HG02973 (cell line): Measurements from ENCODE around the gene SAFB.

ENCODE experiments used
- ATAC-seq: cut with Tn5 transposase; IDR thresholded peaks from one replicate; pipeline ENCODE4 v1.9.1; 2021; ENCODE audit warnings: moderate library complexity; ENCODE audit not compliant: unreplicated experiment

Gene SAFB

GRCh38 chr19:5664515-5664914 is 41.6 kb downstream of the SAFB start:
- ATAC-seq = no peak

DNA sequence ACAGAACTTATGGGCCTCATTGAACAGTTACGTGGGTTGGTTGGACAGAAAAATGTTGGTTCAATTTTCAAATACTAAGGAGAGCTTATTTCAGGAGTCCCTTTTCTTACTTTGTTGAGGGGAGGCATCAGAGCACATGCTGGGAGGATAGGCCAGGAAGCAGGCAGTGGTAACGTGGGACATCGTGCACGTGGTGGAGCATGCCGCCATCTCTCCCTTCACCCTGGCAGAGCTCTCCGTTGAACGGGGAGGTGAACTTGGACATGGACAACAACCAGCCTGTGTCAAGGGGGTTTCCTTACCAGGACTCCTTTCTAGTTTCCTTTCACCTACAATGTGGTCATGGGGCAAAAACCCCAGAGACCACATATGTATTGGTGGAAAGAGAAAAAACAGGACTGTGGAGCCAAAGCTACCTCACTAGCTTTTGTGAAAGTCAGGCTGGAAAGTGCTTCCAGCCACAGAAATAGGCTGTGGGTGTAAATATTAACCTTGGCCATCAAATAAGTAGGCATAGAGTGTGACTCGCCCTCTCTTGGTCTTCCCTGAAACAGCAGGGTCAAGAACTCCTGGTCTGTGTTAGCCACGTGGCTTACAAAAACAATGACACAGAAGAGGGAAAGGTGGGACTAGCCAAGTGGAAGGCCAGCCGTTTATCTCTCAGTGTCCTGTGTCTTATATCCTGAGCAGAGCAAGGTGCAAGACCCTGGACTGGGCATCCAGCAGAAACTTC is 43.1 kb downstream of the SAFB start:
- ATAC-seq = no peak

- no peak for ATAC-seq
Measured at GRCh38 chr19:5666921-5667610, 44.2 kb downstream of the SAFB start.

GRCh38 chr19:5667751-5668271 is 44.9 kb downstream of the SAFB start:
- ATAC-seq = no peak

GRCh38 chr19:5669212-5669611 is 46.3 kb downstream of the SAFB start:
- no peak for ATAC-seq

- no peak for ATAC-seq
Measured at GRCh38 chr19:5671600-5671999, 48.7 kb downstream of the SAFB start.

GRCh38 chr19:5672708-5673459 is 50.0 kb downstream of the SAFB start:
- ATAC-seq = no peak

DNA sequence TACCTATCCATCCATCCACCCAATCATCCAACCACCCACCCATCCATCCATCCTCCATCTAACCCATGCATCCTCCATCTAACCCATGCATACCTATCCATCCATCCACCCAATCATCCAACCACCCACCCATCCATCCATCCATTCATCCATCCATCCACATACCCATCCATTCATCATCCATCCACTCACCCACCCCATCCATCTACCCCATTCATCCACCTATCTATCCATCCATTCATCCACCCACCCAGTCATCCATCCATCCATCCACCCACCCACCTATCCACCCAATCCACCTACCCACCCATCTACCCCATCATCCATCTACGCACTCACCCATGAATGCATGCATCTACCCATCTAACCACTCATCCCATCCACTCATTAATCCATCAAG is 50.9 kb downstream of the SAFB start:
- ATAC-seq = no peak

DNA sequence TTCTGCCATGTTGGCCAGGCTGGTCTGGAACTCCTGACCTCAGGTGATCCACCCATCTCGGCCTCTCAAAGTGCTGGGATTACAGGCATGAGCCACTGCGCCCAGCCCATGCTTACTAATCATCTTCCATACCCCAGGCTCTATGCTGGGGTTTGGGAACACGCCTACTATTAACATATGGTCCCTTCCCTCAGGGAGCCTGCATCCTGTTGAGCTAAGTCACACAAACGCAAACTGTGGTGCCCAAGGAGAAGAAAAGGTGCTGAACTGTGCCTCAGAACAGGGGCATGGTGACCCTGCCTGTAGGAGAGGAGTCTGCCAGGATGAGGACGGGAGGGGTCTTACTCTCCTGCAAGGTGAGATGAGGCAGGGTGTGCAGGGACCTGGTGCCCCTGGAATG is 51.8 kb downstream of the SAFB start:
- ATAC-seq = no peak

DNA sequence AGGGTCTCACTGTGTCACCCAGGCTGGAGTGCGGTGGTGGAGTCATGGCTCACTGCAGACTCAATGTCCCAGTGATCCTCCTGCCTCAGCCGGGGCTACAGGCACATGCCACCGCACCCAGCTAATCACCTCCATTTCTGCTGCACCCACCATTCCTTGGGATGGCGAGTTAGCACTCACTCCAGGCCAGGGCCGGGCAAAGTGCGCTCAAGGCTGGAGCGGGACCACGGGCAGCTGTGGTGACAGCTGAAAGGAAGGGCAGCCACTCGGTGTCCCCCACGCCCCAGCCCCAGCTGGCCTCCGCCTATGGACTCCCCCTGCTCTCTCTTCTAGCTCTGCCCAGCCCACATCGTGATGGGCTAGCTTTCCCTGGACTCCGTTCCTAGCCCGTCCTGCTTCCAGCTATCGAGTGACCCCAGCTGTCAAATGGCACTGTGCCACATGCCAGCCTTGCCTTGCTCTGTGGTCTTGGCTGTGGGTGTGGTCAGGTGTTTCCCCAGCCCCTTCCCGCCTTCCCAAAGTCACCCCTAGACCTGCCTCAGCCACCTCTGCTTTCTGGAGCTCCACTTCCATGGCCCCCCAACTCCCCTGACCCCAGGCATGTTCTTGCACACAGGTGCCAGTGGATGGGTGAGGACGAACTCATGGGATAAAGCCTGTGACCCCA is 53.4 kb downstream of the SAFB start:
- ATAC-seq = no peak

GRCh38 chr19:5676772-5677105 is 53.9 kb downstream of the SAFB start:
- ATAC-seq = no peak

- ATAC-seq = no peak
Measured at GRCh38 chr19:5677136-5677535, 54.3 kb downstream of the SAFB start.

- ATAC-seq = no peak
Measured at GRCh38 chr19:5677580-5677979, 54.7 kb downstream of the SAFB start.

GRCh38 chr19:5678071-5678718 is 55.3 kb downstream of the SAFB start:
- no peak for ATAC-seq

DNA sequence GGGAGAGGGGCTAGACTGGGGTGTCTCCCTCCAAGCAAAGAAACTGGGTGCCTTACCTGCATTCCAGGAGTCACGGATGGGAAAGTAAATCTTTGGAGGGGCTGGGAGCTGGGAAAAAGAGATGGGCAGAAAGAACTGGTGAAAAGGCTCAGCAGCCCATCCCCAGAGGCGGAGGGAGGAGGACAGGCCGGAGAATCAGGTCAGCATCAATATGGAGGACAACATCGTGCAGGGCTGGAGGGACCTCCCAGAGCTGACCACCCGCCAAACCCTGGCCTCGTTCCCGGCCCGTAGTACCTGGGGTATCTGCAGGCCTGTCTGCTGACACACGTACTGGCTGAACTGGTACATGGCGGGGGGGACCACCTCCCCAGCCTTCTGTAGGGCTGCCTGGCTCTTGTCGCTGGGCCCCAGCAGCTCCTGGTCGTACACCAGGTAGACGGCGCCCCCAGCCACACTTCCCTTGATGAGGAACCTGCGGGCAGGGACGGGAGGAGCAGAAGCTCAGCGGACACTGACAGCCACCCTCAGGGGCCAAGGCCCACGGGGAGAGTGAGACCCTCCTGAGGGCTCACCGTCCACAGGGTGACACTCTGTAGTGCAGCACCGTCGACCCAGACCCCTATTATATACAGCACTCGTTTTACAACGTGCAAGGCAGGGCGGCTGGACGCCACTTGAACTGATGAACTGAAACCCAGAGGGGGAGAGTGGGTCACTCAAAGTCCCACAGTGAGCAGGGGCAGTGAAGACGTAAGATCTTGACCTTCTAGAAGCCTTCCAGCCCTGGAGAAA is 56.6 kb downstream of the SAFB start:
- no peak for ATAC-seq

DNA sequence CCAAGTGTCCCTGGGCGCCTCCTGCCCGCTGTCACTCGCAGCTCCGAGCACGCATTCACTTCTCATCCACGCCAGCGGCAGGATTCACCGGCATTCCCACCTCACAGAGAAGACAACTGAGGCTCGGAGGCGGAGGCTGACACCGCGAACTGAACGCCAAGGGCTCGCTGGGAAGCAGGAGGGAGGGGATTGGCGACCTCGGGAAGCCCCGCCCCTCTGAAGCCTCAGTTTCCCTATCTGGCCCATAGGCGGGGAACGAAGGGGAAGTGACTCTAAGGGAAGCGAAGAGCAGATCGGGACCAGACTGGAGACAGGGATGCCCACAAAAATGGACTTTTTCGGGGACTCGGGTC is 57.2 kb downstream of the SAFB start:
- ATAC-seq = no peak

DNA sequence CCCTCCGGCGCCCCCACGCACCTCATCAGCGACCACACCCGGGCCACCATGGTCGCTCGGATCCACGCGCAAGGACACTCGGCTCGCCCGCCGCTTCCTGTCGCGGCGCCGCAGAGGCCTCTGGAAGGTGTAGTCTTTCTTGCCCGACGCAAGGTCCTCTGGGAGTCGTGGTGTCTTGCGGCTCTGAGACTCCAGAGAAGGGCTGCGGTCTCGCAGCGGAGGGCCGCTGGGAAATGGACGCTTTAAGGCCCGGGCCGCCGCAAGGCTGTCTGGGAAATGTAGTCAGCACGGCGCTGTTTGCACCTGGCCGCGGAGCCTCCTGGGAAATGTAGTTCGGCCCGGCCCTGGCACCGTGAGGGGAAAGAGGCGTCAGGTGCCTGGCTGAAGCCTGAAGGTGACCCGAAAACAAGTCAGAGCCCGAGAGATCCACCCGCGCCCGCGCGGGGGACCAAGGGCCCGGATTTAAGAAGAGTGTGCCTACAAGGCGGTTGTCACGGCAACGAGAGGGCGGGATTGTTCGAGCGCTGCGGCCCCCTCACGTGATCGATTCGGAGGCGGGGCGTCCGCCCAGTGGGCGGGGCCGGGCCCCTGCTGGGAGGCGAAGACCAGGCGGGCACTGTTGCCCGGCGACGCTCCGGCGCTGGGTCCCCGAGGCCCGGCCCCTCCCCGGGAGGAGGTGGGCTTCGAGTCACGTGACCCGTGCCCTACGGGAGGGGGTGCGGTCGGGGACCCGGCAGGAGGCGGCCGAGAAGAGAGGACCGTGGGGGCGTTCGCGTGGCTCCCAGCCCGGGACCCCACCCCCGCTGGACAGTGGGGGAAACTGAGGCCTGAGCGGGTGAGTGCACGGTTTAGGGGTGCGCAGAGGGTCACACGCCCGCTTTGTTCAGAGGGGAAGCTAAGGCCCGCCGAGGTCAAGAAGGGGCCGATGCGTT is 57.8 kb downstream of the SAFB start, which contains the start of the genes HSD11B1L and MICOS13:
TSS of gene HSD11B1L (plus strand) at position 591 of the 932 bp plus-strand sequence. CDS start 3,806 bp downstream, outside the sequence.
TSS of gene MICOS13 (minus strand) at position 80 of the 932 bp plus-strand sequence. CDS start at position 50, 30 bp downstream.
- ATAC-seq = peak; percentile 74

DNA sequence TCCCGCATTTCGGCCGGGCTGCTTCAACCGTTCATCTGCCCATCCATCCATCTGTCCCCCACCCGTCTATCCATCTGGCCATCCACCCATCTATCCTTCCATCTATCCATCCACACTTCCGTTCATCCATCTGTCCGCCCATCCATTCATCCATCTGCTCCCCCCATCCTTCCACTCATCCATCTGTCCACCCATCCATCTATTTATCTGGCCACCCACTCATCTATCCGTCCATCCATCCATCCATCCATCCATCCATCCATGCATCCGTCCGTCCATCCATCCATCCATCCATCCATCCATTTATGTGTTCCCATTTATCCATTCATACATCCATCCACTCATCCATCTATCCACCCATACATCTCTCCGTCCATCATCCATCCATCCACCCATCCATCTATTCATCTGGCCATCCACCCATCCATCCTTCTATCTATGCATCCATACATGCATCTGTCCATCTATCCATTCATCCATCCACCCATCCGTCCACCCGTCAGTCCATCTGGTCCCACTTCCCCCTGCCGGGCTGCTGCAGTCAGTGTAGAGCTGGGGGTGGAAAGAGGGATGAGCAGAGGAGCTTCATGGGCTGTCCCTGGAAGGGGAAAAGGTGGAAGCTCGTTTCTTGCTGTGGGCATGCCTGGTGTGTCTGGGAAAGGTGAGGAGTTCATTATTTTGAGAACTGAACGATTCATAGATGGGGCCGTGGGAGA is 58.7 kb downstream of the SAFB start:
- no peak for ATAC-seq
